Measurements from ENCODE around the gene LRCH1. TPM values are rescaled to one million over a fixed set of nuclear protein-coding genes. Genes with fewer than 3 reads are reported as not detected.

Gene LRCH1
- total and polyA plus RNA-seq, 2 experiments from 2014 or later = 4.7 to 5.0 TPM

DNA sequence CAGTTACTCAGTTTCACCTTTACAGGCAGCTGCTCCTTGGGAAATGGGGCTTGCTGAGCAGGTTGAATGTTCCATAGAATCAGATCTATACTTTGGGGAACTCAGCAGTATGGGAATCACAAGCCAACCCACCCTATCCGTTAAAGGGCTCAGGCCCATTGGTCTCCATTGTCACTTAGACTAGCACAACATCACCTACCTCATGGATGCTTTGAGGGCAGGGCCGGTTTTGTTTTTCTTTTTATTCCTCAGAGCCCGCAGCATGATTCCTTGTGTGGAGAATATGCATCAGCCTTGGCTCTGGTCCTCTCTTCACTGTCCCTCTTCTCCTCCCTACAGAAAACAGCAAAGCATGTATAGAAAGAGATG is 48.0 kb downstream of the LRCH1 start:
- 82 to 95% methylated on average over 3 of the region's 3 CpGs for WGBS, 2 experiments (ENCODE audit: low coverage in 1 of 2, low lambda C conversion rate in 2 of 2, missing lambda C conversion rate in 2 of 2)
- Histone ChIP-seq H3K4me1 (ENCODE audit: insufficient read depth) (peaks cover 32% of the 10 kb centered on the region), H3K4me2 (ENCODE audit: unreplicated experiment) (no peak overlapping the region), H4K20me1 (ENCODE audit: insufficient read depth) (no peaks in the 10 kb centered on the region), H3K79me2 (ENCODE audit: insufficient read depth) (peaks cover 99% of the 10 kb centered on the region), H3K27ac (no peak overlapping the region), H3K9me3 (ENCODE audit: low read depth) (no peaks in the 10 kb centered on the region), H3K9ac (no peak overlapping the region), H3F3A (ENCODE audit: insufficient read depth) (peaks cover 11% of the 10 kb centered on the region), H3K4me3 (no peak overlapping the region), H2AFZ (no peak overlapping the region), H3K36me3 (ENCODE audit: low read depth) (no peaks in the 10 kb centered on the region), H3K9me2 (ENCODE audit: insufficient read depth) (no peaks in the 10 kb centered on the region), H3K27me3 (replicated peaks; ENCODE audit: insufficient read depth) (no peaks in the 10 kb centered on the region)
- in situ Hi-C loops (cut with MboI) = no loop called here
- TF ChIP-seq EZH2phosphoT487 (IDR thresholded peaks at IDR 0.05; ENCODE audit: insufficient read depth, low read depth) = no peak
- no peak for TF ChIP-seq EZH2 (IDR thresholded peaks at IDR 0.05; ENCODE audit: insufficient read depth, poor library complexity, severe bottlenecking)
- DNase-seq = no peak

DNA sequence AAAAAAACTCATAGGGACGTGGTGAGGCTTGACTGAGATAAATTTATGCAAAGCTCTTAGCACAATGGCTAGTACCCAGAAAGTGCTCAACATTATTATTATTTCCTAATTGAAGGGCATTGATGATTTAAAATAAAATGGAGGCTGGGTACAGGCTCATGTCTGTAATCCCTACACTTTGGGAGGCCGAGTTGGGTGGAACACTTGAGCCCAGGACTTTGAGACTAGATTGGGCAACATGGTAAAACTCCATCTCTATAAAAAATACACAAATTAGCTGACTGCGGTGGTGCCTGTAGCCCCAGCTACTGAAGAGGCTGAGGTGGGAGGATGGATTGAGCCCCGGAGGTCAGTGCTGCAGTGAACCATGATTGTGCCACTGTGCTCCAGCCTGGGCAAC is 49.6 kb downstream of the LRCH1 start:
- Histone ChIP-seq H3K9me3 (ENCODE audit: low read depth) (no peaks in the 10 kb centered on the region), H3K27ac (no peak overlapping the region), H3K9ac (no peak overlapping the region), H3K4me3 (no peak overlapping the region), H3F3A (ENCODE audit: insufficient read depth) (no peaks in the 10 kb centered on the region), H3K4me1 (ENCODE audit: insufficient read depth) (peaks cover 37% of the 10 kb centered on the region), H2AFZ (no peak overlapping the region), H3K9me2 (ENCODE audit: insufficient read depth) (no peaks in the 10 kb centered on the region), H3K4me2 (ENCODE audit: unreplicated experiment) (no peak overlapping the region), H3K27me3 (replicated peaks; ENCODE audit: insufficient read depth) (no peaks in the 10 kb centered on the region), H4K20me1 (ENCODE audit: insufficient read depth) (no peaks in the 10 kb centered on the region; the same call in 1 of the 2 replicates), H3K36me3 (ENCODE audit: low read depth) (no peaks in the 10 kb centered on the region), H3K79me2 (ENCODE audit: insufficient read depth) (peaks cover 99% of the 10 kb centered on the region)
- in situ Hi-C loops (cut with MboI) = no loop called here
- no peak for DNase-seq
- no peak for TF ChIP-seq EZH2phosphoT487 (IDR thresholded peaks at IDR 0.05; ENCODE audit: insufficient read depth, low read depth)
- TF ChIP-seq EZH2 (IDR thresholded peaks at IDR 0.05; ENCODE audit: insufficient read depth, poor library complexity, severe bottlenecking) = no peak
- WGBS, 2 experiments (ENCODE audit: low coverage in 1 of 2, low lambda C conversion rate in 2 of 2, missing lambda C conversion rate in 2 of 2) = 93 to 97% methylated on average over 4 of the region's 4 CpGs

DNA sequence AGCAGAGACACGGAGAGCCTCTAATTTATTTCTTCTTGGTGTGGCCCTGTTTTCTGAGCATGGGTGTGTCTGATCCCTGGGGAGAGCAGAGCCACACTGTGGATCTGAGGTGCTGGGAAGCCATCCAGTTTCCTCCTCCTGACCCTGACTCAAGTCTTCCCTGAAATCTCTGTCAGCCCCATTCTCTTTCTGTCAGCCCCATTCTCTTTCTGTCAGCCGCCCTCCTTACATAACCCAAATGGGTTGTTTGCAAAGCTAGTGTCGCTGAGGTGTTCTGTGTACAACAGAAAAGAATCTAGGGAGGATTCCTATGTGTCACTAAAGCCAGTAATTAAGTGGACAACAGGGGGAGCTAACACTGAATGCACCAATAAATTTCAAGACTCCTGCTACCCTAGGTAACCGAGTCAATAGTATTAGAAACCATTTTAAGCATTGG is 50.2 kb downstream of the LRCH1 start:
- H3K36me3 ChIP-seq (ENCODE audit: low read depth) = no peaks in the 10 kb centered on the region
- no peaks in the 10 kb centered on the region for H3K27me3 ChIP-seq (replicated peaks; ENCODE audit: insufficient read depth)
- H3K27ac ChIP-seq = no peak overlapping the region
- H2AFZ ChIP-seq = no peak overlapping the region
- no peak overlapping the region for H3K4me3 ChIP-seq
- TF ChIP-seq EZH2phosphoT487 (IDR thresholded peaks at IDR 0.05; ENCODE audit: insufficient read depth, low read depth) (no peak), EZH2 (IDR thresholded peaks at IDR 0.05; ENCODE audit: insufficient read depth, poor library complexity, severe bottlenecking) (no peak)
- peaks cover 99% of the 10 kb centered on the region for H3K79me2 ChIP-seq (ENCODE audit: insufficient read depth)
- H3K4me2 ChIP-seq (ENCODE audit: unreplicated experiment) = no peak overlapping the region
- H3K9me2 ChIP-seq (ENCODE audit: insufficient read depth) = no peaks in the 10 kb centered on the region
- in situ Hi-C loops (cut with MboI) = no loop called here
- H3K4me1 ChIP-seq (ENCODE audit: insufficient read depth) = peaks cover 43% of the 10 kb centered on the region
- no peaks in the 10 kb centered on the region for H3K9me3 ChIP-seq (ENCODE audit: low read depth)
- 72 to 78% methylated on average over 4 of the region's 4 CpGs for WGBS, 2 experiments (ENCODE audit: low coverage in 1 of 2, low lambda C conversion rate in 2 of 2, missing lambda C conversion rate in 2 of 2)
- no peak overlapping the region for H3K9ac ChIP-seq
- H3F3A ChIP-seq (ENCODE audit: insufficient read depth) = no peaks in the 10 kb centered on the region
- H4K20me1 ChIP-seq (ENCODE audit: insufficient read depth) = peaks cover 4% of the 10 kb centered on the region; the same call in 1 of the 2 replicates
- DNase-seq = peak; percentile 39

DNA sequence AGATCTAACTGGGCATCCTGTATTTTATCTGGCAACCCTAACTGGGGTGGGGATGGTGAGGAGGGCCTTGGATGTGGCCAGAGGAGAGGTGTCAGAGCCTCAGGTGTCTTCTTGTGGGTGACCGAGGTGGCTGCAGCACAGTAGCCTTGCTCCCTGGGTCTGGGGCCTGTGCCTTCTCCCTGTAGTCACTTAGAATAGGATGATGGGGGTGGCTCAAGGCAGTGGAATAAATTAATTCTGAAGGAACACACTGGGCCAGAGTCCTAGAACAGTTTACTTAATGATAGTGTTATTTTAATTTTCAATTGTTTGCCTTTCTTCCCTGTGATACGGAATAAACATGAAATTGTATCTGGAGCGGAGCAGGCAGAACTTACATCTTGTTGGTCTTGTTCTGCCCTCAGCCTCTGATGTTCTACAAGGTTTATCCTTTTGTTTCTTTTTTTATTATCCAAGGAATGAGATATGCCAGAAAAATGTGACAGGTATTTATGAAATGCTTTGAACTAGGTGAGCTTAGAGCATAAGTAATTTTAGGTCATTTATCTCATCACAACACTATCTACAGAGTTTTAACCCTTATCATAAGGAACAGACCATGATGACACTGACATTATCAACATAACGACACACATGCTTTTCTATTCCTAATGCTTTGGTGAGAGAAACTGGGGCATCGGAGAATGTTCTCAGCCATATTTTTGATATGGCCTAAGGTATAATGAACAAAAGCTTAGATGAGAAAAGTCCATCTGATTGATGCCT is 51.4 kb downstream of the LRCH1 start:
- no peak for TF ChIP-seq EZH2 (IDR thresholded peaks at IDR 0.05; ENCODE audit: insufficient read depth, poor library complexity, severe bottlenecking)
- TF ChIP-seq EZH2phosphoT487 (IDR thresholded peaks at IDR 0.05; ENCODE audit: insufficient read depth, low read depth) = no peak
- no peaks in the 10 kb centered on the region for H3F3A ChIP-seq (ENCODE audit: insufficient read depth)
- H3K9me2 ChIP-seq (ENCODE audit: insufficient read depth) = no peaks in the 10 kb centered on the region
- H3K36me3 ChIP-seq (ENCODE audit: low read depth) = no peaks in the 10 kb centered on the region
- in situ Hi-C loops (cut with MboI) = no loop called here
- no peak overlapping the region for H3K27ac ChIP-seq
- H3K9me3 ChIP-seq (ENCODE audit: low read depth) = no peaks in the 10 kb centered on the region
- H3K4me1 ChIP-seq (ENCODE audit: insufficient read depth) = peaks cover 43% of the 10 kb centered on the region
- no peaks in the 10 kb centered on the region for H3K27me3 ChIP-seq (replicated peaks; ENCODE audit: insufficient read depth)
- peaks cover 4% of the 10 kb centered on the region; the same call in 1 of the 2 replicates for H4K20me1 ChIP-seq (ENCODE audit: insufficient read depth)
- H3K4me2 ChIP-seq (ENCODE audit: unreplicated experiment) = no peak overlapping the region
- no peak overlapping the region for H3K4me3 ChIP-seq
- peaks cover 99% of the 10 kb centered on the region for H3K79me2 ChIP-seq (ENCODE audit: insufficient read depth)
- 95 to 97% methylated on average over 5 of the region's 5 CpGs for WGBS, 2 experiments (ENCODE audit: low coverage in 1 of 2, low lambda C conversion rate in 2 of 2, missing lambda C conversion rate in 2 of 2)
- no peak overlapping the region for H3K9ac ChIP-seq
- no peak for DNase-seq
- H2AFZ ChIP-seq = no peak overlapping the region
